Progenitor cell of endocrine pancreas (in vitro differentiated cells): ENCODE data around the gene PLA1A. TPM values are rescaled to one million over a fixed set of nuclear protein-coding genes. Genes with fewer than 3 reads are reported as not detected.

Source experiments
- DNase-seq: peaks from one replicate; pipeline ENCODE4 v3.0.0; 2021; ENCODE audit warnings: low spot score; ENCODE audit not compliant: unreplicated experiment
- H3K27ac Mint-ChIP-seq: 2 replicates; pipeline ENCODE4 v1.8.0; 2021; ENCODE audit warnings: mild to moderate bottlenecking, moderate library complexity, mixed read lengths
- H3K27me3 Mint-ChIP-seq: 2 replicates; pipeline ENCODE4 v1.8.0; 2021; ENCODE audit warnings: mixed read lengths
- H3K36me3 Mint-ChIP-seq: 2 replicates; pipeline ENCODE4 v1.8.0; 2022; ENCODE audit warnings: mixed read lengths; ENCODE audit not compliant: insufficient read depth
- H3K4me1 Mint-ChIP-seq: 2 replicates; pipeline ENCODE4 v1.8.0; 2021; ENCODE audit warnings: low read depth, mixed read lengths
- H3K4me3 Mint-ChIP-seq: 2 replicates; pipeline ENCODE4 v1.8.0; 2021; ENCODE audit warnings: low read depth, mild to moderate bottlenecking, moderate library complexity, mixed read lengths
- H3K9me3 Mint-ChIP-seq: 2 replicates; pipeline ENCODE4 v1.8.0; 2021; ENCODE audit warnings: low read depth, mixed read lengths
- total RNA-seq: library from RNA; stranded (reverse); gene quantifications from 2 replicates; pipeline ENCODE4 v1.2.1, GENCODE V29; 2021
- TF ChIP-seq, protein P1 (sequence below): fragments of 200-600 bp; sonication (generic); IDR thresholded peaks from one replicate; pipeline ENCODE4 v1.5.0; 2021; ENCODE audit warnings: antibody characterized with exemption, mild to moderate bottlenecking; ENCODE audit not compliant: unreplicated experiment

The PLA1A gene
- total RNA-seq, 1 donor from 2014 or later, result not detected

GRCh38 chr3:119630880-119631329 lies 33.2 kb downstream of the PLA1A start:
- H3K36me3 Mint-ChIP-seq, result no peaks in the 10 kb centered on the region
- DNase-seq, result no peak
- no peak overlapping the region for H3K27ac Mint-ChIP-seq
- H3K4me1 Mint-ChIP-seq, result no peaks in the 10 kb centered on the region
- no peak overlapping the region for H3K4me3 Mint-ChIP-seq
- H3K27me3 Mint-ChIP-seq, result peaks cover 8% of the 10 kb centered on the region
- TF ChIP-seq, protein P1, sequence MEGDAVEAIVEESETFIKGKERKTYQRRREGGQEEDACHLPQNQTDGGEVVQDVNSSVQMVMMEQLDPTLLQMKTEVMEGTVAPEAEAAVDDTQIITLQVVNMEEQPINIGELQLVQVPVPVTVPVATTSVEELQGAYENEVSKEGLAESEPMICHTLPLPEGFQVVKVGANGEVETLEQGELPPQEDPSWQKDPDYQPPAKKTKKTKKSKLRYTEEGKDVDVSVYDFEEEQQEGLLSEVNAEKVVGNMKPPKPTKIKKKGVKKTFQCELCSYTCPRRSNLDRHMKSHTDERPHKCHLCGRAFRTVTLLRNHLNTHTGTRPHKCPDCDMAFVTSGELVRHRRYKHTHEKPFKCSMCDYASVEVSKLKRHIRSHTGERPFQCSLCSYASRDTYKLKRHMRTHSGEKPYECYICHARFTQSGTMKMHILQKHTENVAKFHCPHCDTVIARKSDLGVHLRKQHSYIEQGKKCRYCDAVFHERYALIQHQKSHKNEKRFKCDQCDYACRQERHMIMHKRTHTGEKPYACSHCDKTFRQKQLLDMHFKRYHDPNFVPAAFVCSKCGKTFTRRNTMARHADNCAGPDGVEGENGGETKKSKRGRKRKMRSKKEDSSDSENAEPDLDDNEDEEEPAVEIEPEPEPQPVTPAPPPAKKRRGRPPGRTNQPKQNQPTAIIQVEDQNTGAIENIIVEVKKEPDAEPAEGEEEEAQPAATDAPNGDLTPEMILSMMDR, result no peak
- no peaks in the 10 kb centered on the region for H3K9me3 Mint-ChIP-seq

- Mint-ChIP-seq H3K9me3 (no peaks in the 10 kb centered on the region), H3K27ac (no peak overlapping the region), H3K4me1 (no peaks in the 10 kb centered on the region), H3K36me3 (no peaks in the 10 kb centered on the region), H3K27me3 (peaks cover 3% of the 10 kb centered on the region), H3K4me3 (no peak overlapping the region)
- TF ChIP-seq, protein P1, result no peak
- no peak for DNase-seq
These were observed 33.8 kb downstream of the PLA1A start for GRCh38 chr3:119631516-119631915.

DNA sequence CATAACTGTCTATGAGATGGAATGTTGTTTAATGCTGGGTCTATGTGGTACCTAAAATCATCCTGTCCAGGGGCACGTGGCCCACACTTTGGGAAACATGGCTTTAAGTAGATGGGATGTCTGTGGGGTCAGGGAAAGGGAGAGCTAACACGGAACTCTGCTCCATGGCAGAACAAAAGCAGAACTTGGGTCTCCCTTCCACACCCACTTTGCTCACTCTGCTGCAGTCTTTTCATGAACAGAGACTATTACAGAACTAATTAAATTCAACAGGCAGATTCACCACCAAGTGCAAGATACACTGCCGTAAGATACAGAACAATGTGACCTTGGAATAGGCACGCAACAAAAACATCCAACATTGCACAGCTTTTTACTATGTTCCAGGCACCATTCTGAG lies 34.5 kb downstream of the PLA1A start:
- DNase-seq, result no peak
- Mint-ChIP-seq H3K4me3 (no peak overlapping the region), H3K36me3 (no peaks in the 10 kb centered on the region), H3K9me3 (no peaks in the 10 kb centered on the region), H3K4me1 (no peaks in the 10 kb centered on the region), H3K27me3 (peaks cover 3% of the 10 kb centered on the region), H3K27ac (no peak overlapping the region)
- TF ChIP-seq, protein P1, result no peak

DNA sequence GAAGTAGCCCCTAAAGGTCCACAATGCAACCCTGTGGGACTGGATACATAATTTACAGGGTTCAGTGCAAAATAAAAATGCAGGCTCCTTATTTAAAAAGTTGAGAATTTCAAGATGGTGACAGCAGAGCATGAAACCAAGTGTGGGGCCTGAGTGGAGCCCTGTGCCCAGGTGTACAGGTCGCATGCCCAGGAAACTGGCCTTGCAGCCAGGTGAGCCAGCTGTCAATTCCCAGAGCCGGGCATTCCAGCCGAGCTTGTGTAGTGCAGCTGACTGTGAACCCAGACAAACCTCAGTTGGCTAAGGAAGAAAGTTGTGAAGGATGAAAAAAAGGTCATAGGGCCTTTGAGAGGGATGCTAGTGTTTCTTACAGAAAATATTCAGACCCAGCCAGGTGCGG lies 35.1 kb downstream of the PLA1A start:
- no peak overlapping the region for H3K27ac Mint-ChIP-seq
- TF ChIP-seq, protein P1, result no peak
- H3K4me3 Mint-ChIP-seq, result no peak overlapping the region
- no peaks in the 10 kb centered on the region for H3K4me1 Mint-ChIP-seq
- no peaks in the 10 kb centered on the region for H3K9me3 Mint-ChIP-seq
- H3K27me3 Mint-ChIP-seq, result no peaks in the 10 kb centered on the region
- H3K36me3 Mint-ChIP-seq, result no peaks in the 10 kb centered on the region
- DNase-seq, result no peak

- Mint-ChIP-seq H3K27me3 (no peaks in the 10 kb centered on the region), H3K27ac (no peak overlapping the region), H3K4me3 (no peak overlapping the region), H3K36me3 (no peaks in the 10 kb centered on the region), H3K9me3 (no peaks in the 10 kb centered on the region), H3K4me1 (no peaks in the 10 kb centered on the region)
- TF ChIP-seq, protein P1, result no peak
- no peak for DNase-seq
These were observed 38.0 kb downstream of the PLA1A start for GRCh38 chr3:119635719-119636118.
